MCF 10A (cell line): ENCODE measurements around the gene POFUT1. TPM values are rescaled to one million over a fixed set of nuclear protein-coding genes. Genes with fewer than 3 reads are reported as not detected.

Experiments
- Bru-seq: library from RNA; stranded (reverse); fragments of 400-500 nt; gene quantifications from one replicate; lab custom pipeline; 2021; lab: Mats Ljungman, UMichigan
- BruChase-seq, 2 experiments: library from RNA; stranded (reverse); fragments of 400-500 nt; gene quantifications; one replicate each; lab custom pipeline; 2021; lab: Mats Ljungman, UMichigan
- BruUV-seq: library from RNA; stranded (reverse); fragments of 400-500 nt; replicated peaks from 2 replicates; lab custom pipeline; 2021; lab: Mats Ljungman, UMichigan
- CTCF ChIA-PET: fragments of 300-600 bp; sonication (Branson Sonifier 250); formaldehyde crosslinking; extraction: SDS; loops from one replicate; lab custom pipeline; 2021; ENCODE audit warnings: antibody characterized with exemption, inconsistent platforms; lab: Yijun Ruan, JAX
- POLR2A ChIA-PET: fragments of 300-600, 350-650 bp; sonication (Branson Sonifier 250); formaldehyde crosslinking; extraction: SDS; loops from one replicate; lab custom pipeline; 2020; ENCODE audit warnings: antibody characterized with exemption, inconsistent platforms; lab: Yijun Ruan, JAX
- DNase-seq: peaks from one replicate; pipeline ENCODE4 v3.0.0-alpha.2; 2018; ENCODE audit not compliant: unreplicated experiment
- H3K27ac Mint-ChIP-seq: one replicate; pipeline ENCODE4 v1.8.0; 2022; ENCODE audit warnings: mild to moderate bottlenecking, low read depth, mixed read lengths; ENCODE audit not compliant: unreplicated experiment
- H3K27me3 Mint-ChIP-seq: one replicate; pipeline ENCODE4 v1.8.0; 2022; ENCODE audit warnings: mixed read lengths; ENCODE audit not compliant: insufficient read depth, unreplicated experiment
- H3K36me3 Mint-ChIP-seq: one replicate; pipeline ENCODE4 v1.8.0; 2022; ENCODE audit warnings: mild to moderate bottlenecking, moderate library complexity, mixed read lengths; ENCODE audit not compliant: insufficient read depth, unreplicated experiment
- H3K4me1 Mint-ChIP-seq: one replicate; pipeline ENCODE4 v1.8.0; 2022; ENCODE audit warnings: mixed read lengths; ENCODE audit not compliant: insufficient read depth, unreplicated experiment
- H3K4me3 Mint-ChIP-seq: one replicate; pipeline ENCODE4 v1.8.0; 2022; ENCODE audit warnings: mild to moderate bottlenecking, moderate library complexity, mixed read lengths; ENCODE audit not compliant: unreplicated experiment
- H3K9me3 Mint-ChIP-seq: one replicate; pipeline ENCODE4 v1.8.0; 2022; ENCODE audit warnings: mixed read lengths; ENCODE audit not compliant: unreplicated experiment
- intact Hi-C: fragments of 100-400 bp; cut with micrococcal nuclease; formaldehyde crosslinking; loops from 2 replicates; pipeline ENCODE4 v1.14.1; 2022
- long read RNA-seq: library from polyadenylated mRNA; stranded (forward); transcript quantifications from one replicate; pipeline ENCODE4 v2.0.0, GENCODE V29; 2022
- total RNA-seq: library from RNA; stranded (reverse); gene quantifications from 2 replicates; pipeline ENCODE4 v1.2.3, GENCODE V29; 2022
- TF ChIP-seq, protein P1 (sequence below): fragments of 200-600 bp; IDR thresholded peaks from one replicate; pipeline ENCODE4 v1.8.0; 2022; ENCODE audit warnings: antibody characterized with exemption, mild to moderate bottlenecking; ENCODE audit not compliant: unreplicated experiment

Gene POFUT1
- total RNA-seq (43.1 and 43.9 TPM in 2 replicates), Bru-seq, nascent RNA (percentile 75 among the genes with signal in this experiment), BruChase-seq, experiment 1, labeled RNA remaining after a 6-hour chase (percentile 89 among the genes with signal in this experiment), BruChase-seq, experiment 2, labeled RNA remaining after a 2-hour chase (percentile 80 among the genes with signal in this experiment)
- long read RNA-seq, full-length matches to known transcripts = 80 of 98 reads
- long read RNA-seq, partial matches to known transcripts = 9 of 98 reads
- long read RNA-seq, other reads (novel, unspliced or antisense) = 9 of 98 reads

DNA sequence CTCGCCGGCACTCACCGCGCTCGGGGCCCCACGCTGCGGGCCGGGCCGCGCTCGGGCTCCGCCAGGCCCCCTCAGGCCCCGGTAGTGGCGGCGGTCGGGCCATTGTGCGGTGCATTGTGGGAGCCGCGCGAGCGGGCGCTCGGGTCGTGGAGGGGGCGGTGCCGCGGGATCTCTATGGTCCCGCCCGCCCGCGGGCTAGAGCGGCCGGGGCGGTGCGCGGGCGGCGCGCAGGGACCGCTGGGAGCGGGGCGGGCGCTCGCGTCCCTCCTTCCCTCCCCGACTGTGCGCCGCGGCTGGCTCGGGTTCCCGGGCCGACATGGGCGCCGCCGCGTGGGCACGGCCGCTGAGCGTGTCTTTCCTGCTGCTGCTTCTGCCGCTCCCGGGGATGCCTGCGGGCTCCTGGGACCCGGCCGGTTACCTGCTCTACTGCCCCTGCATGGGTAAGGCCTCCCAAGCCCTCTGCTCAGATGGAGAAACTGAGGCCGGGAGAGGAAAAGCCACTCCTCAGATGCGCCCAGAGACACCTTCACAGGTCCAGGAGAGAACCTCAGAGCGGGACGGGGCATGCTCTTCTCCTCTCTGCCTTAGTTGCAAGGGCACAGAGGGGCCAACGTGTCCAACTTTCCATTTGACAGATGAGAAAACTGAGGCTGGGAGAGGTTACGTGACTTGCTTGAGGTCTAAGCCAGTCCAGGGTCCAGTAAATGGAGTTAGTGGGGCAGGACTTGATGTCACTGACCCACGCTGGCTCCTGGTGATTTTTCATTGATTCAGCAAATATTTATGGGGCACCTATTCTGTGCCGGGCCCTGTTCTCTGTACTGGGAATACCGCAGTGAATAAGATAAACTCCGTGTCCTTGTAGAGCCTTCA is at the start of gene POFUT1, which contains the start of gene PLAGL2:
TSS of gene POFUT1 (plus strand) at position 255 of the 873 bp plus-strand sequence. CDS start at position 317, 62 bp downstream.
TSS of gene PLAGL2 (minus strand) at position 118 of the 873 bp plus-strand sequence. CDS start 5,565 bp downstream, outside the sequence.
- no peaks in the 10 kb centered on the region for H3K27me3 Mint-ChIP-seq
- peak within 1 kb of the TSS; percentile 100 for H3K27ac Mint-ChIP-seq
- peak within 1 kb of the TSS; percentile 100 for H3K4me3 Mint-ChIP-seq
- BruUV-seq = TSS peak; percentile 21
- intact Hi-C loops = loop anchor here (2.0 to 5.0 kb wide), 5 partner anchors 53 to 386 kb away; partner anchors contain the start of gene ASXL1
- peak; percentile 86 for DNase-seq
- ChIA-PET CTCF (no interaction called here), POLR2A (interaction anchor here (0.6 to 2.6 kb wide), 5 partner anchors 9 to 150 kb away, joined by 3 to 13 read pairs (median 4); partner anchors contain the start of gene TM9SF4)
- TF ChIP-seq, protein P1, sequence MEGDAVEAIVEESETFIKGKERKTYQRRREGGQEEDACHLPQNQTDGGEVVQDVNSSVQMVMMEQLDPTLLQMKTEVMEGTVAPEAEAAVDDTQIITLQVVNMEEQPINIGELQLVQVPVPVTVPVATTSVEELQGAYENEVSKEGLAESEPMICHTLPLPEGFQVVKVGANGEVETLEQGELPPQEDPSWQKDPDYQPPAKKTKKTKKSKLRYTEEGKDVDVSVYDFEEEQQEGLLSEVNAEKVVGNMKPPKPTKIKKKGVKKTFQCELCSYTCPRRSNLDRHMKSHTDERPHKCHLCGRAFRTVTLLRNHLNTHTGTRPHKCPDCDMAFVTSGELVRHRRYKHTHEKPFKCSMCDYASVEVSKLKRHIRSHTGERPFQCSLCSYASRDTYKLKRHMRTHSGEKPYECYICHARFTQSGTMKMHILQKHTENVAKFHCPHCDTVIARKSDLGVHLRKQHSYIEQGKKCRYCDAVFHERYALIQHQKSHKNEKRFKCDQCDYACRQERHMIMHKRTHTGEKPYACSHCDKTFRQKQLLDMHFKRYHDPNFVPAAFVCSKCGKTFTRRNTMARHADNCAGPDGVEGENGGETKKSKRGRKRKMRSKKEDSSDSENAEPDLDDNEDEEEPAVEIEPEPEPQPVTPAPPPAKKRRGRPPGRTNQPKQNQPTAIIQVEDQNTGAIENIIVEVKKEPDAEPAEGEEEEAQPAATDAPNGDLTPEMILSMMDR = no peak
- peaks cover 64% of the 10 kb centered on the region for H3K4me1 Mint-ChIP-seq
- peaks cover 33% of the 10 kb centered on the region for H3K36me3 Mint-ChIP-seq
- H3K9me3 Mint-ChIP-seq = no peaks in the 10 kb centered on the region

DNA sequence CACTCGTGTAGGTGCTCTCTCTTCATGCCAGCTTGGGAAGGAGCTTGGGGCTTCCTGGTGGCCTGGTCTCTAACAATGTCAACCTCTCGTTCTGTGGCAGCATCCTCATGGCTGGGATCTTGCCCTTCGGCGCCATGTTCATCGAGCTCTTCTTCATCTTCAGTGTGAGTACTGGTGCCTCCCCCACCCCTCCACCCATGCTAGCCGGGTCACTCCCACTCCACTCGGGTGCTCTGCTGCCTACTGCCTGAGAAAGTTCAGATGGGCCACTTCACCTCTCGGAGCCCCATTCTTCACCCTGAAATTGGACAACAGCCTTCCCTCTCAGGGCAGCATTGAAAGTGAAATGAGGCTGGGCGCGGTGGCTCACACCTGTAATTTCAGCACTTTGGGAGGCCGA is 49.3 kb upstream of the POFUT1 start:
- CTCF ChIA-PET = interaction anchor here (0.5 kb wide), 1 partner anchor 54 kb away, joined by 4 read pairs; no protein-coding TSS in a partner anchor
- POLR2A ChIA-PET = interaction anchor here (1.5 kb wide), 1 partner anchor 16 kb away, joined by 3 read pairs; no protein-coding TSS in a partner anchor
- no peak for DNase-seq
- intact Hi-C loops = no loop called here
- no peak overlapping the region for H3K4me3 Mint-ChIP-seq
- H3K36me3 Mint-ChIP-seq = peaks cover 88% of the 10 kb centered on the region
- H3K27ac Mint-ChIP-seq = no peak overlapping the region
- no TSS peak for BruUV-seq
- H3K9me3 Mint-ChIP-seq = no peaks in the 10 kb centered on the region
- H3K4me1 Mint-ChIP-seq = peaks cover 17% of the 10 kb centered on the region
- no peaks in the 10 kb centered on the region for H3K27me3 Mint-ChIP-seq
- TF ChIP-seq, protein P1 = no peak

GRCh38 chr20:32158943-32159660 is 48.6 kb upstream of the POFUT1 start:
- BruUV-seq = no TSS peak
- peaks cover 17% of the 10 kb centered on the region for H3K4me1 Mint-ChIP-seq
- no peak overlapping the region for H3K27ac Mint-ChIP-seq
- peaks cover 91% of the 10 kb centered on the region for H3K36me3 Mint-ChIP-seq
- ChIA-PET POLR2A (interaction anchor here (0.6 to 1.5 kb wide), 2 partner anchors 9 to 17 kb away, joined by 3 read pairs; no protein-coding TSS in a partner anchor), CTCF (interaction anchor here (0.7 kb wide), 1 partner anchor 33 kb away, joined by 3 read pairs; no protein-coding TSS in a partner anchor)
- no peaks in the 10 kb centered on the region for H3K9me3 Mint-ChIP-seq
- DNase-seq = no peak
- intact Hi-C loops = no loop called here
- no peak overlapping the region for H3K4me3 Mint-ChIP-seq
- H3K27me3 Mint-ChIP-seq = no peaks in the 10 kb centered on the region
- TF ChIP-seq, protein P1 = no peak
